Upper lobe of left lung (tissue), 6 donors: ENCODE data around the gene IL12B. TPM values are rescaled to one million over a fixed set of nuclear protein-coding genes. Genes with fewer than 3 reads are reported as not detected.

ENCODE experiments used
- ATAC-seq, 2 donors: fragments of 200-7000 bp; cut with Tn5 transposase; one replicate each; pipeline ENCODE4 v1.9.1; 2022; ENCODE audit warnings: mild to moderate bottlenecking in 2 of 2, moderate library complexity in 2 of 2; ENCODE audit not compliant: low FRiP score in 2 of 2
- DNase-seq, 2 donors: peaks; one replicate each; pipeline ENCODE4 v3.0.0-alpha.2; 2019 to 2020
- H3K27ac ChIP-seq, 4 donors: fragments of 200-600 bp; sonication (generic); one replicate each; pipeline ENCODE4 v1.5.1; 2016 to 2019
- H3K27me3 ChIP-seq, 4 donors: fragments of 200-600 bp; sonication (generic); one replicate each; pipeline ENCODE4 v1.5.1; 2017 to 2019
- H3K36me3 ChIP-seq, 4 donors: fragments of 200-600 bp; sonication (generic); one replicate each; pipeline ENCODE4 v1.5.1; 2016 to 2019
- H3K4me1 ChIP-seq, 4 donors: fragments of 200-600 bp; sonication (generic); one replicate each; pipeline ENCODE4 v1.5.1; 2018 to 2019
- H3K4me3 ChIP-seq, 4 donors: fragments of 200-600 bp; sonication (generic); one replicate each; pipeline ENCODE4 v1.5.1; 2017 to 2019; ENCODE audit warnings: mild to moderate bottlenecking in 2 of 4, moderate library complexity in 1 of 4
- H3K9me3 ChIP-seq, 4 donors: fragments of 200-600 bp; sonication (generic); one replicate each; pipeline ENCODE4 v1.5.1; 2018 to 2019
- EP300 ChIP-seq, 4 donors: sonication (generic); formaldehyde crosslinking; IDR thresholded peaks; one replicate each; pipeline ENCODE4 v1.5.1; 2017; ENCODE audit warnings: antibody characterized with exemption in 4 of 4, control low read depth in 2 of 4
- POLR2A ChIP-seq, 4 donors: fragments of 450-650 bp; IDR thresholded peaks; one replicate each; pipeline ENCODE4 v1.5.1; 2016 to 2017; ENCODE audit warnings: antibody characterized with exemption in 4 of 4, mild to moderate bottlenecking in 2 of 4
- POLR2AphosphoS5 ChIP-seq, 2 donors: sonication (generic); formaldehyde crosslinking; IDR thresholded peaks; one replicate each; pipeline ENCODE4 v1.5.1; 2017; ENCODE audit warnings: antibody characterized with exemption in 2 of 2
- WGBS, 2 donors: methylation state at CpG; one replicate each; pipeline ENCODE4 v1.1.5; 2017 to 2018; 5-methylcytosine and 5-hydroxymethylcytosine counted together
- total RNA-seq, 6 donors: library from RNA; depleted of rRNA in 4 of 6; stranded (reverse); fragments of >200 nt in 4 of 6; gene quantifications; one replicate each; pipeline versions ENCODE4 v1.1.0 to v1.2.1, GENCODE V29; 2016 to 2021
- TF ChIP-seq, protein P1 (sequence below), 6 experiments: fragments of 450-650 bp in 4 of 6; fragments of 200-600 bp in 2 of 6; sonication (generic) in 2 of 6; IDR thresholded peaks; one replicate each; pipeline ENCODE4 v1.5.1; 2016 to 2019; ENCODE audit warnings: antibody characterized with exemption in 6 of 6
- donor health status: DM: no; HTN: no; CAD: no; lungs with moderate emphysema.
- donor health status: DM: no; HTN: yes; CAD: no; lungs with severe emphysema.

IL12B gene
- total RNA-seq, 6 donors from 2014 or later: not detected

DNA sequence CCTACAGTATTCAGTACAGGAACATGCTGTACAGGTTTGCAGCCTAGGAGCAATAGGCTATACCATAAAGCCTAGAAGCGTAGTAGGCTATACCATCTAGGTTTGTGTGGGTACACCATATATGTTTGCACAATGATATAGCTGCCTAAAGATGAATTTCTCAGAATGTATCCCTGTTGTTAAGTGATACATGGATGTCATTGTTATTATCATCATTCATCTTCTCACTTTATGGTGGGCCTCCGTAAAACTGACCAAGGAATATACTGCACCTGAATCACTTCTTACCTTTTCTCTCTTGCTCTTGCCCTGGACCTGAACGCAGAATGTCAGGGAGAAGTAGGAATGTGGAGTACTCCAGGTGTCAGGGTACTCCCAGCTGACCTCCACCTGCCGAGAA lies 11.8 kb downstream of the IL12B start:
- no peak overlapping the region for H3K4me3 ChIP-seq
- ATAC-seq (no peak), DNase-seq (no peak)
- TF ChIP-seq, protein P1, sequence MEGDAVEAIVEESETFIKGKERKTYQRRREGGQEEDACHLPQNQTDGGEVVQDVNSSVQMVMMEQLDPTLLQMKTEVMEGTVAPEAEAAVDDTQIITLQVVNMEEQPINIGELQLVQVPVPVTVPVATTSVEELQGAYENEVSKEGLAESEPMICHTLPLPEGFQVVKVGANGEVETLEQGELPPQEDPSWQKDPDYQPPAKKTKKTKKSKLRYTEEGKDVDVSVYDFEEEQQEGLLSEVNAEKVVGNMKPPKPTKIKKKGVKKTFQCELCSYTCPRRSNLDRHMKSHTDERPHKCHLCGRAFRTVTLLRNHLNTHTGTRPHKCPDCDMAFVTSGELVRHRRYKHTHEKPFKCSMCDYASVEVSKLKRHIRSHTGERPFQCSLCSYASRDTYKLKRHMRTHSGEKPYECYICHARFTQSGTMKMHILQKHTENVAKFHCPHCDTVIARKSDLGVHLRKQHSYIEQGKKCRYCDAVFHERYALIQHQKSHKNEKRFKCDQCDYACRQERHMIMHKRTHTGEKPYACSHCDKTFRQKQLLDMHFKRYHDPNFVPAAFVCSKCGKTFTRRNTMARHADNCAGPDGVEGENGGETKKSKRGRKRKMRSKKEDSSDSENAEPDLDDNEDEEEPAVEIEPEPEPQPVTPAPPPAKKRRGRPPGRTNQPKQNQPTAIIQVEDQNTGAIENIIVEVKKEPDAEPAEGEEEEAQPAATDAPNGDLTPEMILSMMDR (IDR thresholded peaks at IDR 0.05): no peak
- TF ChIP-seq EP300 (IDR thresholded peaks at IDR 0.05): no peak
- TF ChIP-seq POLR2A (IDR thresholded peaks at IDR 0.05): no peak
- TF ChIP-seq POLR2AphosphoS5 (IDR thresholded peaks at IDR 0.05): no peak
- H3K36me3 ChIP-seq: no peaks in the 10 kb centered on the region
- H3K27me3 ChIP-seq: no peaks in the 10 kb centered on the region
- WGBS, 2 donors: 84 to 88% methylated on average over 4 of the region's 4 CpGs
- no peak overlapping the region for H3K27ac ChIP-seq
- no peaks in the 10 kb centered on the region for H3K4me1 ChIP-seq
- no peaks in the 10 kb centered on the region for H3K9me3 ChIP-seq

DNA sequence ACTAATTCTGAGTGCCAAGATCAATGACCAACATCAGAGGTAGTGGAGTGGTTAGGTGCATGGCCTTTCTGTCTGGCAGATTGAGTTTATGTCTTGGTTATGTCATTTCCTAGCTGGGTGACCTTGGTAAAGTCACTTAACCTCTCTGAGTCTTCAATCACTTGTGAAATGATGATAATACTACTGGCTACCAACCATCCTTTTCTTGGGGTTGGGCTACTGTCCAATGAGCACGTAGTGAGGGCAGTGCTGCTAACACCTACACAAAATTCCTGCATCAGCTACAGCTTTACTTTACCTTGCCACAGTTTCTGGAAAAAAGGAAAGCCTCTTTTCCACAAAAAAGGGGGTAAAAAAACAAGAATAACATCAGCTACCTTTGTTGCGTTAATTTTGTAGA lies 12.4 kb downstream of the IL12B start:
- DNase-seq (no peak), ATAC-seq (no peak)
- no peaks in the 10 kb centered on the region for H3K9me3 ChIP-seq
- no peak overlapping the region for H3K27ac ChIP-seq
- no peaks in the 10 kb centered on the region for H3K4me1 ChIP-seq
- no peaks in the 10 kb centered on the region for H3K36me3 ChIP-seq
- H3K27me3 ChIP-seq: no peaks in the 10 kb centered on the region
- no peak overlapping the region for H3K4me3 ChIP-seq
- TF ChIP-seq POLR2A (IDR thresholded peaks at IDR 0.05) (no peak), POLR2AphosphoS5 (IDR thresholded peaks at IDR 0.05) (no peak), EP300 (IDR thresholded peaks at IDR 0.05) (no peak)
- TF ChIP-seq, protein P1 (IDR thresholded peaks at IDR 0.05): no peak
- 71% methylated on average over 2 of the region's 2 CpGs for WGBS, 2 donors

DNA sequence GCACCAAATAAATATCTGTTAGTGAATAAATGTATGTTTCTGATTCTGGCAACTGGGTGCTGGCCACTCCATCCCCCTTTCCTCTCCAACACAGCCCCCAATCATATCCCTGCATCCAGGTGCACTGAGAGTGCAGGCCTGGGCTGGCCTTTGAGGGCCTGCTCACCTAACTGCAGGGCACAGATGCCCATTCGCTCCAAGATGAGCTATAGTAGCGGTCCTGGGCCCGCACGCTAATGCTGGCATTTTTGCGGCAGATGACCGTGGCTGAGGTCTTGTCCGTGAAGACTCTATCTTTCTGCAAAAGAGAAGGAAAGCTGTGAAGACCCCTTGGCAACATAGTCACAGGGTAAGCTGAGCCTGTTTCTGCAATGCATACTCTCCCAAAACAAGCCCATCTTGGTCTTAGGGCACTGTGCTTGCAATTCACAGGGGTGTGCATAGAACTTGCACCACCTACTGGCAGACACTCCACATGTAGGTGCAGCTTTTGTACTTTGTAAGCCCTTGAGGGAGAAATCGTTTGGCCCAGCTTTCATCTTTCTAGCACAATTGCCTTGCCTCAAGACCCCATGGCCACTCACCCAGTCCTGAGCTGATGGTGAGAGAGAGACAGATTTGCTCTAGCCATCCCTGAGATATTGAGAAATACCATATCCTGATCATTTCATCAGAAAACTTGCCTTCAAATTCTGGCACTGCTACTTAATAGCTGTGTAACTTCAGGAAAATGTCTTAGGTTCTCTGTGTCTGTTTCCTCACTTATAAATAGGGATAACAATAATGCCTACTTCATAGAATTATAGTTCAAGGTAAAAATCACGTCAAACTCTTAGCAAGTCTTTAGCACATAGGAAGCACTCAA lies 13.5 kb downstream of the IL12B start:
- Histone ChIP-seq H3K36me3 (no peaks in the 10 kb centered on the region), H3K27me3 (no peaks in the 10 kb centered on the region), H3K27ac (no peak overlapping the region), H3K4me3 (no peak overlapping the region), H3K9me3 (no peaks in the 10 kb centered on the region), H3K4me1 (no peaks in the 10 kb centered on the region)
- TF ChIP-seq EP300 (IDR thresholded peaks at IDR 0.05): no peak
- TF ChIP-seq, protein P1 (IDR thresholded peaks at IDR 0.05): peak in 5 of 6 experiments; percentile 32 to 58 (median 45)
- TF ChIP-seq POLR2A (IDR thresholded peaks at IDR 0.05): no peak
- TF ChIP-seq POLR2AphosphoS5 (IDR thresholded peaks at IDR 0.05): no peak
- 82 to 84% methylated on average over 9 of the region's 9 CpGs for WGBS, 2 donors
- ATAC-seq (peak in 1 of 2 donors; percentile 51), DNase-seq (peak in 1 of 2 donors; percentile 41)

DNA sequence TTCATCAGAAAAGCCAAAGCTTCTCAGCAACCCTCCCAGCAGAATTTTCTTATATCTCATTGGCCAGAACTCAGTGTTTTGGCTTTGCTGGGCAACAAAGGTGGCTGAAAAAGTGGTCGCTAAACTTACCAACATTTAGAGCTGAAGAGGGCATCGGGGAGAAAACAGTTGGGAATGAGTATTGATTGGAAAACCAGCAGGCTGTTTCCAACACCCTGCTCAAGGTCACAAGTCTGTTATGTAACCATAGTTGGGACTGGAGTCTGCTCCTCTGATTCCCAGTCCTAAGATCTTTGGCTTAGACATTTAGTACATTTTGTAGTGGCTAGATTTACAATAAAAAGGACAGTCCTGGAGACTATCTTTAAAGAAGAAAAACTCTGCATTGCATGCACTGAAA lies 17.1 kb downstream of the IL12B start:
- no peak overlapping the region for H3K27ac ChIP-seq
- no peak for DNase-seq
- H3K4me1 ChIP-seq: peaks cover 0 to 10% (median 3%) of the 10 kb centered on the region in 4 donors
- WGBS, 2 donors: 85 to 86% methylated on average over 2 of the region's 2 CpGs
- peaks cover 0 to 3% (median 0%) of the 10 kb centered on the region in 4 donors for H3K27me3 ChIP-seq
- TF ChIP-seq, protein P1 (IDR thresholded peaks at IDR 0.05): no peak
- no peak for TF ChIP-seq EP300 (IDR thresholded peaks at IDR 0.05)
- no peak for TF ChIP-seq POLR2A (IDR thresholded peaks at IDR 0.05)
- no peak for TF ChIP-seq POLR2AphosphoS5 (IDR thresholded peaks at IDR 0.05)
- no peaks in the 10 kb centered on the region for H3K9me3 ChIP-seq
- H3K36me3 ChIP-seq: no peaks in the 10 kb centered on the region
- no peak overlapping the region for H3K4me3 ChIP-seq
- ATAC-seq: no peak
